Hepatocyte (in vitro differentiated cells): Measurements from ENCODE around the gene ZNF714. TPM values are rescaled to one million over a fixed set of nuclear protein-coding genes. Genes with fewer than 3 reads are reported as not detected.

Experiments
- DNase-seq: peaks from one replicate; pipeline ENCODE4 v3.0.0-alpha.2; 2016; ENCODE audit warnings: low spot score
- H2AFZ ChIP-seq: fragments of 200-600 bp; sonication (generic); 2 replicates; pipeline ENCODE4 v1.6.0; 2016; ENCODE audit warnings: antibody characterized with exemption, mild to moderate bottlenecking
- H3K27ac ChIP-seq: fragments of 200-600 bp; sonication (generic); 2 replicates; pipeline ENCODE4 v1.5.1; 2016; ENCODE audit warnings: mild to moderate bottlenecking
- H3K27me3 ChIP-seq: fragments of 200-600 bp; sonication (generic); 2 replicates; pipeline ENCODE4 v1.6.1; 2016
- H3K36me3 ChIP-seq: fragments of 200-600 bp; sonication (generic); replicated peaks from 2 replicates; pipeline ENCODE4 v1.5.1; 2016; ENCODE audit warnings: low read depth; ENCODE audit not compliant: insufficient read depth
- H3K4me1 ChIP-seq: fragments of 200-600 bp; sonication (generic); 2 replicates; pipeline ENCODE4 v1.5.1; 2016; ENCODE audit warnings: mild to moderate bottlenecking, moderate library complexity; ENCODE audit not compliant: insufficient read depth
- H3K4me2 ChIP-seq: fragments of 200-600 bp; sonication (generic); 2 replicates; pipeline ENCODE4 v1.6.0; 2016
- H3K4me3 ChIP-seq: fragments of 200-600 bp; sonication (generic); 2 replicates; pipeline ENCODE4 v1.5.1; 2016; ENCODE audit warnings: mild to moderate bottlenecking
- H3K79me2 ChIP-seq: fragments of 200-600 bp; sonication (generic); 2 replicates; pipeline ENCODE4 v1.6.0; 2017; ENCODE audit warnings: mild to moderate bottlenecking
- H3K9me2 ChIP-seq: fragments of 200-600 bp; sonication (generic); replicated peaks from 2 replicates; pipeline ENCODE4 v1.6.0; 2017; ENCODE audit warnings: mild to moderate bottlenecking; ENCODE audit not compliant: insufficient read depth
- H3K9me3 ChIP-seq: fragments of 200-600 bp; sonication (generic); 2 replicates; pipeline ENCODE4 v1.5.1; 2016; ENCODE audit warnings: low read depth, mild to moderate bottlenecking
- H4K20me1 ChIP-seq: fragments of 200-600 bp; sonication (generic); 2 replicates; pipeline ENCODE4 v1.6.0; 2016; ENCODE audit warnings: mild to moderate bottlenecking; ENCODE audit not compliant: insufficient read depth, poor library complexity, severe bottlenecking
- EZH2 ChIP-seq: fragments of 200-600 bp; sonication (generic); IDR thresholded peaks from 2 replicates; pipeline ENCODE4 v1.6.1; 2016; ENCODE audit warnings: antibody characterized with exemption, mild to moderate bottlenecking, borderline replicate concordance
- EZH2phosphoT487 ChIP-seq: fragments of 200-600 bp; sonication (generic); IDR thresholded peaks from one replicate; pipeline ENCODE4 v1.6.1; 2018; ENCODE audit warnings: antibody characterized with exemption, mild to moderate bottlenecking, low read depth, moderate library complexity; ENCODE audit not compliant: unreplicated experiment, severe bottlenecking
- WGBS: methylation state at CpG from one replicate; pipeline ENCODE4 v1.1.6; 2016; ENCODE audit warnings: low lambda C conversion rate; ENCODE audit errors: missing lambda C conversion rate; 5-methylcytosine and 5-hydroxymethylcytosine counted together
- polyA plus RNA-seq: library from polyadenylated mRNA; unstranded; fragments of >200 nt; fragmentation: Nextera tagmentation; extraction: Ambion mirVana; gene quantifications from 2 replicates; pipeline ENCODE4 v1.2.1, GENCODE V29; 2016
- total RNA-seq: library from RNA; depleted of rRNA; stranded (reverse); fragments of >200 nt; gene quantifications from 2 replicates; pipeline ENCODE4 v1.2.3, GENCODE V29; 2014
- TF ChIP-seq, protein P1 (sequence below): fragments of 200-600 bp; sonication (generic); IDR thresholded peaks from 2 replicates; pipeline ENCODE4 v1.5.1; 2016; ENCODE audit warnings: antibody characterized with exemption, mild to moderate bottlenecking; ENCODE audit not compliant: poor library complexity

The ZNF714 gene
- total RNA-seq (13.4 and 14.2 TPM in 2 replicates), polyA plus RNA-seq (11.5 and 12.3 TPM in 2 replicates)

DNA sequence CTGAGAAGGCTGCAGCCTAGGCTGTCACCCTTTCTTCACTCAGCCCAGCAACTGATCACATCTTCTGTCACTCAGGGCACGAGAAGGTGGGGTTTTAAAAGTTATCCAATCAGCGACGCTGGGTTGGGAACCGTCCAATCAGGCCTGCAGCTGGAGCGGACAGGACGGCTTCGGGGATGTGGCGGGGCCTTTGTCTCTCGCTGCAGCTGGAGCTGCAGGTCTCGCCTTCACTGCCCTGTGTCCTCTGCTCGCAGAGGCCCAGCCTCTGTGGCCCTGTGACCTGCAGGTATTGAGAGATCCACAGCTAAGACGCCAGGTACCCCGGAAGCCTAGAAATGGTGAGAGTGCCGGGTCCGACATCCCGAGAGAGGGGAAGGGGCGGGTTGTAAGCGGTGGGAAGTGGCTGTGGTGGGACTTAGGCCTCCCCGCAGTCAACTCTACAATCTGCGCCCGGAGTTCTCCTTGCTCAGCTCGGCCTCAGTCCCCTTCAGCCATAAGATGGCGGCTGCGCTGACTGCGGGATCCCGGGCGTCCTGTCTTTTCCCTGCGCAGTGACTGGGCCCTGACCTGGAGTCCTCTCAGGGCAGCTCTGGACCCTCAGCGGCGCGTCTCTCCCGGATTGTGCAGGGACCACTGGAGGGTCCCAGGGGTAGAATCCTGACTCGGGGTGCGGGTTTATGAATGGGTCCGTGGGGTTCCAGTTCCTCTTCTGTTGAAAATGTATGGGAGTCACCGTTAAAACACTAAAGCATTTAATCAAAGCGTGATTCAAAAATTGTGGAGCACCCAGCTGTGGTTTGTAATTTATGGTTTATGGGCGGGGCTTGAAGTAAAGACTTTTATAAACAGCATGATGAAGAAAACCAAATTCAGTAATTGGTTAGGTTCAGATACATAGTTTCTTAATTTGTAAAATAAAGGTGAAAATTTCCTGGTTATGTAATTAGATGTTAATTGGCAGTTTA, at the start of gene ZNF714:
TSS of gene ZNF714 (plus strand) at position 193 of the 965 bp plus-strand sequence. CDS start 16,066 bp downstream, outside the sequence.
- no peak for TF ChIP-seq EZH2phosphoT487
- no peak for TF ChIP-seq EZH2
- TF ChIP-seq, protein P1, sequence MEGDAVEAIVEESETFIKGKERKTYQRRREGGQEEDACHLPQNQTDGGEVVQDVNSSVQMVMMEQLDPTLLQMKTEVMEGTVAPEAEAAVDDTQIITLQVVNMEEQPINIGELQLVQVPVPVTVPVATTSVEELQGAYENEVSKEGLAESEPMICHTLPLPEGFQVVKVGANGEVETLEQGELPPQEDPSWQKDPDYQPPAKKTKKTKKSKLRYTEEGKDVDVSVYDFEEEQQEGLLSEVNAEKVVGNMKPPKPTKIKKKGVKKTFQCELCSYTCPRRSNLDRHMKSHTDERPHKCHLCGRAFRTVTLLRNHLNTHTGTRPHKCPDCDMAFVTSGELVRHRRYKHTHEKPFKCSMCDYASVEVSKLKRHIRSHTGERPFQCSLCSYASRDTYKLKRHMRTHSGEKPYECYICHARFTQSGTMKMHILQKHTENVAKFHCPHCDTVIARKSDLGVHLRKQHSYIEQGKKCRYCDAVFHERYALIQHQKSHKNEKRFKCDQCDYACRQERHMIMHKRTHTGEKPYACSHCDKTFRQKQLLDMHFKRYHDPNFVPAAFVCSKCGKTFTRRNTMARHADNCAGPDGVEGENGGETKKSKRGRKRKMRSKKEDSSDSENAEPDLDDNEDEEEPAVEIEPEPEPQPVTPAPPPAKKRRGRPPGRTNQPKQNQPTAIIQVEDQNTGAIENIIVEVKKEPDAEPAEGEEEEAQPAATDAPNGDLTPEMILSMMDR, result no peak
- H3K4me2 ChIP-seq, result peak within 1 kb of the TSS; percentile 74
- H2AFZ ChIP-seq, result peak within 1 kb of the TSS; percentile 30
- H3K27me3 ChIP-seq, result no peaks in the 10 kb centered on the region
- H4K20me1 ChIP-seq, result no peaks in the 10 kb centered on the region
- H3K9me2 ChIP-seq, result no peaks in the 10 kb centered on the region
- peaks cover 9% of the 10 kb centered on the region for H3K4me1 ChIP-seq
- no peaks in the 10 kb centered on the region for H3K9me3 ChIP-seq
- H3K27ac ChIP-seq, result peak within 1 kb of the TSS; percentile 71
- no peaks in the 10 kb centered on the region for H3K36me3 ChIP-seq
- WGBS, result 1% methylated on average over 36 of the region's 38 CpGs
- DNase-seq, result peak; percentile 95
- H3K79me2 ChIP-seq, result peaks cover 33% of the 10 kb centered on the region
- H3K4me3 ChIP-seq, result peak within 1 kb of the TSS; percentile 33

DNA sequence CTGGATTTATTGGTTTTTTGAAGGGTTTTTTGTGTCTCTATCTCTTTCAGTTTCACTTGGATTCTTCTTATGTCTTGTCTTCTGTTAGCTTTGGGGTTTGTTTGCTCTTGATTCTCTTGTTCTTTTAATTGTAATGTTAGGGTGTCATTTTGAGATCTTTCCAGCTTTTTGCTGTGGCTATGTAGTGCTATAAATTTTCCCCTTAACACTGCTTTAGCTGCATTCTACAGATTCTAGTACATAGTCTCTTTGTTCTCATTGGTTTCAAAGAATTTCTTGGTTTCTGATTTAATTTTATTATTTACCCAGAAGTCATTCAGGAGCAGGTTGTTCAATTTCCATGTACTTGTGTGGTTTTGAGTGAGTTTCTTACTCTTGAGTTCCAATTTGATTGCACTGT, 37.0 kb upstream of the ZNF714 start:
- H4K20me1 ChIP-seq, result no peaks in the 10 kb centered on the region
- no peaks in the 10 kb centered on the region for H3K9me2 ChIP-seq
- H3K4me2 ChIP-seq, result no peak overlapping the region
- no peak overlapping the region for H3K27ac ChIP-seq
- H3K4me3 ChIP-seq, result no peak overlapping the region
- H3K4me1 ChIP-seq, result no peaks in the 10 kb centered on the region
- H3K36me3 ChIP-seq, result peaks cover 9% of the 10 kb centered on the region
- no peak for TF ChIP-seq EZH2phosphoT487
- no peak for TF ChIP-seq EZH2
- TF ChIP-seq, protein P1, result no peak
- peaks cover 52% of the 10 kb centered on the region for H3K79me2 ChIP-seq
- H3K27me3 ChIP-seq, result no peaks in the 10 kb centered on the region
- peaks cover 14% of the 10 kb centered on the region for H3K9me3 ChIP-seq
- DNase-seq, result no peak
- no peak overlapping the region for H2AFZ ChIP-seq

DNA sequence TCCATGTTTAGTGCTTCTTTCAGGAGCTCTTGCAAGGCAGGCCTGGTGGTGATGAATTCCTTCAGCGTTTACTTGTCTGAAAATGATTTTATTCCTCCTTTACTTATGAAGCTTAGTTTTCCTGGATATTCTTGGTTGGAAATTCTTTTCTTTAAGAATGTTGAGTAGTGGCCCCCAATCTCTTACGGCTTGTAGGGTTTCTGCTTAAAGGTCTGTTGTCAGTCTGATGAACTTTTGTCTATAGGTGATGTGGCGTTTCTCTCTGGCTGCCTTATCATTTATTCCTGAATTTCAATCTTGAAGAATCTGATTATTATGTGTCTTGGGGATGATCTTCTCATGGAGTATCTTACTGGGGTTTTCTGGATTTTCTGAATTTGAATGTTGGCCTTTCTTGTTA, 35.5 kb upstream of the ZNF714 start:
- Histone ChIP-seq H3K4me3 (no peak overlapping the region), H3K4me1 (no peaks in the 10 kb centered on the region), H3K9me2 (no peaks in the 10 kb centered on the region), H3K4me2 (no peak overlapping the region), H3K36me3 (peaks cover 9% of the 10 kb centered on the region), H4K20me1 (no peaks in the 10 kb centered on the region), H3K27ac (no peak overlapping the region), H2AFZ (no peak overlapping the region), H3K9me3 (peaks cover 17% of the 10 kb centered on the region), H3K79me2 (peaks cover 48% of the 10 kb centered on the region), H3K27me3 (no peaks in the 10 kb centered on the region)
- DNase-seq, result no peak
- TF ChIP-seq EZH2phosphoT487 (no peak), EZH2 (no peak)
- TF ChIP-seq, protein P1, result no peak
- 100% methylated on average over 3 of the region's 3 CpGs for WGBS
